Measurements from ENCODE around the gene TRIM28. TPM values are rescaled to one million over a fixed set of nuclear protein-coding genes. Genes with fewer than 3 reads are reported as not detected.

The TRIM28 gene
- total and polyA plus RNA-seq, 9 of the 15 experiments (the other 6 are each of a cell fraction or from before 2014, with no cell fraction given) = 12.1 to 797 (median 490) TPM

GRCh38 chr19:58519355-58520256 lies 24.3 kb upstream of the TRIM28 start, which contains the start of gene ZBTB45 (continued):
- TF ChIP-seq JUND (IDR thresholded peaks at IDR 0.05; ENCODE audit: borderline replicate concordance, low read depth, low read length) = peak; percentile 79
- TF ChIP-seq JUND (tag; IDR thresholded peaks at IDR 0.05; ENCODE audit: borderline replicate concordance, low read depth, low read length) = peak; percentile 74; the same call in 1 of the 3 replicates
- no peak; the same call in 1 of the 2 replicates for TF ChIP-seq HMGXB4 (CRISPR knock-in tag; IDR thresholded peaks at IDR 0.05)
- TF ChIP-seq SP1 (CRISPR knock-in tag; IDR thresholded peaks at IDR 0.05) = peak; percentile 99
- peak; percentile 60 to 69 for TF ChIP-seq SIX5 (IDR thresholded peaks at IDR 0.05; ENCODE audit: borderline replicate concordance in 1 of 2, insufficient read depth in 1 of 2, low read depth in 1 of 2, low read length in 2 of 2)
- 0 out of 2 replicates have a peak, but pooled peaks have one; percentile 7 for TF ChIP-seq MECOM (CRISPR knock-in tag; IDR thresholded peaks at IDR 0.05)
- TF ChIP-seq ZHX1 (conservative IDR thresholded peaks at IDR 0.05; ENCODE audit: low read length) = peak; percentile 48; the same call in 1 of the 2 replicates
- TF ChIP-seq HDGF (IDR thresholded peaks at IDR 0.05) = no peak
- TF ChIP-seq TAF1 (IDR thresholded peaks at IDR 0.05; ENCODE audit: control insufficient read depth, extremely low read depth, insufficient read depth, low read length, severe bottlenecking) = peak; percentile 93
- peak; percentile 83; the same call in 1 of the 2 replicates for TF ChIP-seq RFX1 (IDR thresholded peaks at IDR 0.05)
- TF ChIP-seq ZNF444 (CRISPR knock-in tag; IDR thresholded peaks at IDR 0.05) = no peak
- no peak for TF ChIP-seq ZNF212 (CRISPR knock-in tag; IDR thresholded peaks at IDR 0.05)
- no peak for TF ChIP-seq ZNF668 (CRISPR knock-in tag; IDR thresholded peaks at IDR 0.05)
- no peak for TF ChIP-seq DACH1 (IDR thresholded peaks at IDR 0.05; ENCODE audit: partially characterized antibody)
- no peak for TF ChIP-seq MAFK (IDR thresholded peaks at IDR 0.05; ENCODE audit: low read length)
- TF ChIP-seq ZNF197 (CRISPR knock-in tag; IDR thresholded peaks at IDR 0.05; ENCODE audit: low read depth) = 0 out of 2 replicates have a peak, but pooled peaks have one; percentile 4
- TF ChIP-seq PTRF (tag; IDR thresholded peaks at IDR 0.05) = no peak
- TF ChIP-seq YY1 (IDR thresholded peaks at IDR 0.05; ENCODE audit: borderline replicate concordance in 1 of 3, control insufficient read depth in 1 of 3, extremely low read depth in 1 of 3, insufficient read depth in 3 of 3, insufficient read length in 1 of 3, insufficient replicate concordance in 2 of 3, low read depth in 1 of 3, low read length in 2 of 3) = peak; percentile 51 to 90 (median 86)

Data from K562 (cell line).